NCI-H187 treated with DMSO at 0.1 percent for 48 hours (cell line): ENCODE measurements around the gene C20orf144.
A peak's percentile ranks its signal among the peaks of the same experiment; 100 is the strongest.

Source experiments
- DNase-seq: peaks from one replicate; lab custom pipeline; 2025; lab: John Stamatoyannopoulos, UW

The C20orf144 gene

GRCh38 chr20:33650111-33650752 lies 11.9 kb upstream of the C20orf144 start:
- no peak for DNase-seq

DNA sequence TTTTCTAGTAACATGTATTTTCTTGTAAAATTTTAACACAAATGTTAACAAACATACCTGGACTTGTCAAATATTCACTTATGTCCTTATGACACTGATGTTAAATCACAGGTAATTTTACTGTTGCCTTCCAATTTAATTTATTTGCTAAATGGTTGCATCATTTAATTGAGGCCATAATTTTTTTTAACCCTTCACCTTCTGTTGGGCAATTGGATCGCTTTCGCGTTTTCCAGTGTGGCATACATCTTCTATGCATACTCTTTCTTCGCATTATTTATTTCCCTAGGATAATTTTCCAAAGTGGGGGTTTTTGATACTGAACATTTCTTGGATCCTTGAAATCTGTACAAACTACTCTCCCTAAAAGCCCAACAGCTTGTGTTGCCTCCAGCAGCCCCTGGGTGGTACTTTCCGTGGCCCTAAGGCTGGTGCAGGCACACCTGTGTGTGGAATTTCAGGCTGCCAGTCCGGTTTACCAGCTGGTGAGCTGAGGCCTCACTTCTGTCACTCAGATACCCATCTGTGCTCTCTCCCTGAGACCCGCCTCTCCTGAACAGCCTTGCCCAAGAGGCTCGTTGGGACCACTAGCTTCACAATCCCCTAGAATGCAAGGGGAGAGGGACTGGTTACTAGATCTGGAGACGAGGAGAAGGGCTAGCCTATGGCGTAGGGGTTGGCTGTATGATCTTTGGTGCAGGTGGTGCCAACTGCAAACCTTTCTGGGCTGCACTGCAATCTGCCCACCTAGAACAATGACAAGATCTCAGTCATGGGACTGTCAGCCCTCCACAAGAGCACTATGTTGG lies 11.2 kb upstream of the C20orf144 start:
- DNase-seq, result no peak

- no peak for DNase-seq
Observed at GRCh38 chr20:33651562-33652048, 10.5 kb upstream of the C20orf144 start.

DNA sequence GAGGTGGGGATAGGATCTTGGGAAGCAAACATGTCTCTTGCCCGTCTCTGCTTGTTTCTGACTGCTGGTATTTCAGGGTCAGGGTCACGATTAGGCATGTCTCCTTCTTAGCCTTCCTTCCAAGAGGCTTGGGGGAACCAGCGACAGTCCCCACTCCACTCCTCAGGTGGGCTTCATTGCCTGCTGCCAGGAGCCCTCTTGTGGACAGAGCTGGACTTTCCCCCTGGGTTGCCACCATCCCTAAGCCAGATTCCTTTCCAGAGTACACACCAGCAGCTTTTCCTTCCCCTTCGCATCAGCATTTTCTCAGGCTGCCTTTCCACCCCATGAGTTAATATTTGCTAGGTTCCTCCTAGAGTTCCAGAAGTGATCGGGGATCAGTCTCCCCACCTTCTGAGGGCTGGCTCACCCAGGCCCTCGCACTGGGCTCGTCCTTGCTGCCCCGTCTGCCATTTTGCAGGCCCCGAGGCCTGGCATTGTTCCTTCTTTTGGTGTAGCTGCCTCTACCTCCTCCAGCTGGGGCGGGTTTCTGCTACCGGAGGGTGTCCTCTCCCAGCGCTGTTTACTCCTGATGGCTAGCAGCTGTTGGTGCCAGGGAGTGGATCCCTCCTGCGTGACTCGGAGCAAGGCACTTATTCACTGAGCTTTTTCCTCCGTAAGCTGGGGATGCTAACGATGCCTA lies 8.8 kb upstream of the C20orf144 start:
- peak; percentile 44 for DNase-seq

DNA sequence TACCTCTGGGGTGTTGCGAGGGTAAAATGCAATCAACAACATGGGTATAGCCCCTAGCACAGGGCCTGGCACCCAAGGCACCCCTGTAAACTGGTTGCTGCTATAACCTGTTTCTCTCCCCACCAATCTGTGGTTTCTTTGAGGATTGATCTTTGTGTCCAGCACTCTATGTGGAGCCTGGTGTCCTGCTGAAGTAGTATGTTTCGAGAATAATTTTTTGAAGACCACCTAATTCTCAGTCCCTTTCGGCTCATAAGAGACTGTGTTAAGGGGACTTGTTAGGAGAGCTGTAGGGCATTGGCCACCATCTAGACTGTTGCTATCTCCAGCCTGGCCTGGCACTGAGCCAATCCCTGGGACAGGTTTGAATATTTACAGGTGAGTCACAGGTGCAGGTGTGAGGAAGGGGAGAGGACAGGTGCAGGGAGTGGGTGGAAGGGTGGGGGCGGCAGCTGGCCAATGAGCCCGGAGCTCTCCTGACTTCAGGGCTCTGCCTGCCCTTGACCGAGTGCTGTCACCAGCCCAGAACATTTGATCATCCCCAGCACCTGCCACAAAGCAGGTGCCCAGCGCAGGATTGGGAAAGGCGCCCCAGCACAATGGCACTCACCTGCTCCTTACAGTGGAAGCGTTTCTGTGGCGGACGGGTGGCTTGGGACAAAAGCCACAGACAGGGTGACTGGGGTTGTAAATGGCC lies 8.1 kb upstream of the C20orf144 start:
- peak; percentile 97 for DNase-seq

- no peak for DNase-seq
Observed at GRCh38 chr20:33654680-33655161, 7.4 kb upstream of the C20orf144 start.

DNA sequence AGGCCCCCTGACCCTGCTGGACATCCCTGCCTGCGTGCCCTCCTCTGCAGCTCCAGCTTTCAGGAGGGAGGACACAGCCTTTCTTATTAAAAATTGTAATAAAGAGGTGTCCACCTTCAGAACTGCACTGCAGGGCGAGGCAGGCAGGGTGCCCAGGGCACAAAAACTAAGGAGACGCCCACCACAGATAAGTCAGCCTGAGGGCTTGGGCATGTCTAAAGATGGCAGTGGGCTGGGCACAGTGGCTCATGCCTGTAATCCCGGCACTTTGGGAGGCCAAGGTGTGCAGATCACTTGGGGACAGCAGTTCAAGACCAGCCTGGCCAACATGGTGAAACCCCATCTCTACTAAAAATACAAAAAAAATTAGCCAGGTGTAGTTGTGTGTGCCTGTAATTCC lies 7.0 kb upstream of the C20orf144 start:
- DNase-seq, result no peak

DNA sequence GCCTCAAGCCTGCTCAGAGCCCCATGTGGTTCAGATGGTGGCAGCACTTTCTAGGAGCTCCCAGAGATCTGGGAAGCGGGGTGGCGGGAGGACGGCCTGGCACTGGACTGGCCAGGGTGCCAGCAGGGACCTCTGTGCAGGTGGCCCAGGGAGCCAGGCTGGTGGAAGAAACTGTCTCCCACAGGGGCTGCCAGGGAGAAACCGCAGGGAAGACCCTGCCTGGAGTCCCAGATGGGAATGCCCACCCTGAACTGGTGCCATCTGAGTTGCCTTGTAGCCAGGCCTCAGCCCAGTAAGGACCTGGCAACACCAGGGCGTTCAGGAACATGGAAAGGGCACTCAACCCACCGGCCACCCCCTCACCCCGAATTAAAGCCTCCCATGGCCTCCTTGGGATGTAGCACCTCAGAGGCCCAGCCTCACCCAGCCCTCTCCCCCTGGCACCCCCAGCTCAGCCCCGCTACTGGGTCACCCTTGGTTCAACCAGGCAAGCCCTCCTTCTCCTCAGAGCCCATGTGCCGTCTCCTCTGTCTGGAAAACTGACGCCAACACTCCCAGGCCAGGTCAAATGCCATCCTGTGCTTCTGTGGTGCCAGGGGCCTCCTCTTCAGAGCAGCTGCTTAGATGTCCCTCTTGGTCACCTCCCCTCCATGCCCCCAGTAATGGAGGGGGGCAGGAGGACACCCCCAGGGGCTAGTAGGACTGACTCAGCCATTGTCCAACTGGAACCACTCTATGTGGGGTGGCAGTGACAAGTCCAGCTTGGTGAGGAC lies 5.9 kb upstream of the C20orf144 start:
- DNase-seq, result no peak

DNA sequence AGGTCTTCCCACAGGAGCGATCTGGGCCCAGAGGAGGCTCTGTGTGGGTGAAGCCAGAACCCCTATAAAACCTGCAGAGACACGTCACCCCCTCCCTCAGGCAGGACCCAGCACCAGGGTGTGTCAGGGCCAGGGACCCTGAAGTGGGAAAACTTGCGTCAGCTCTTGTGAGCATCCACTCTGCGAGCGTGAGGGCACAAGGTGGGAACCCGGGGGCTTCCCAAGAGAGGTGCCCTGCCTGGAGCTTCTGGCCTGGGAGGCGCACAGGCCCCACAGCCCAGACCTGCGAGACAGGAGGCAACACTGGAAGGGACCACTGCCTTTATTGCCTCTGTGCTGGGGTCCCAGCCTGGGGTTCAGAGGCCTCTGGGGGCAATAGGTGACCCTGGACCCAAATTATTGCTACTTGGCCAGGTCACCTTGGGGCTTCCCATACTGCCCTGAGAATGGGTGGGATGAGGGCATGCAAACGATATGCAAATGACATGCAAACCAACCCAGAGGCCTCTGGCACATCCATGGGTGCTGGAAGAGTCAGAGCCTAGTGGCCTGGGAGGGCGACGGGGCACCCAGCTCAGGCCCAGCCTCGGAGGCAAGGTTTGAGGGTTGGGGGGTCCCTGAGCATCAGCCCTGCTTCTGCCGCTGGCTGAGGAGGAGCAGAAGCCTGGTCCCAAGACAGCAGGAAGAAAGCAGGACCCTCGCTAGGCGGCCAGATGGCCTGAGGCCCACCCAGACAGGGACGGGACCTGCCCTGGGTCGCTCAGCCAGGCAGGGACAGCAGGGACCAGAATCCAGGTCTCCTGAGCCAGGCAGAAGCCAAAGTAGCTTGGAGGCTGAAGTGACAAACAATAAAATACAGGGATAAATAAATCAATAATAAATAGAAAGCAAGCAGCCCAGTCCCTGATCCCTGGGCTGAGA lies 5.1 kb upstream of the C20orf144 start:
- no peak for DNase-seq

GRCh38 chr20:33657704-33658095 lies 4.4 kb upstream of the C20orf144 start:
- DNase-seq, result no peak

DNA sequence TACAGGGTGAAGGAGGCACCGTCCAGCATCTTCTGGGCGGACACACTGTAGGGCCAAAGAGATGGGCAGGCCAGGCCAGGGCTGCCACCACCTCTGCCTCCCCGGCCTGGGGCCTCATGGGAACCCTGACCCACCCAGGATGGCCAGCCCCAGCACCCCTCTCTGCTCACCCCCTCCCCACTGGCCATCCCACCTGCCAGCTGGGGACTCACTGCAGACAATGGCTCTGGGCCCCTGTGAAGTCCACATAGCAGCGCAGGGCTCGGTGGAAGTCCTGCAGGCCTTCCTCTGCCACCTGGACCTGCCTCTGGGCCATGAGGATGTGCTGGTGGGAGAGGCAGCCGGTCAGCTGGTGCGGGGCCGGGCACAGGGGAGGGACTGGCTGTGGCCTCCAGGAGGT lies 3.6 kb upstream of the C20orf144 start:
- no peak for DNase-seq

- no peak for DNase-seq
Observed at GRCh38 chr20:33658929-33659328, 3.2 kb upstream of the C20orf144 start.

DNA sequence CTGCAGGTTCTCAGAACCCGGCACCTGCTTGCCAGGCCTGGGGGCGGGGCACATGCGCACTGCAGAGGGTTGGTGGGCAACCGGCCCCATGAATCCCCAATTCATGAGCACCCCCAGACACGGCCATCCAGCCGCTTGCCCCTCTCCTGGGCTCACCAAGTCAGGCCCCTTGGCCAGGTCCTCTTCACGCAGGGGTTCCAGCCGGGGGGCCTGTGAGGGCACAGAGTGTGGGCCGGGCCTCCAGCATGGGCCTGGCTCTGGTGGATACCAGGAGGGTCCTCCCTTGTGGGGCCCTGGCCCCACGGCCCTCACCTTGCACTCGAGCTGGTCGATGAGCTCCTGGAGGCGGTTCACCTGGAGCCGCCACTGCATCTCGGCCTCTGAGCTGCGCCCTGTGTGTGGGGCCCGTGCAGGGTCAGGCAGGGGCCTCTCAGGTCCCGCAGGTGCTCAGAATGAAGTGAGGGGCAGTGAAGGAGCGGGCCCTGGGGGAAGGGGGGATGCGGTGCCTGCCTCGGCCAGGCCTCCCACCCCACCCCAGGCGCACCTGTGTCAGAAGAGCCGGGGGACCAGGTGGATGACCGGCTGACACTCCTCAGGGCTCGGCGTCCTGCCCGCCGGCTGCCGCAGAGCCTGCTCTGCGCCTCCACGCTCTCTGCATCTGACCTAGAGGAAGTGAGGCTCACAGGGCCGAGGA lies 2.6 kb upstream of the C20orf144 start:
- DNase-seq, result no peak

DNA sequence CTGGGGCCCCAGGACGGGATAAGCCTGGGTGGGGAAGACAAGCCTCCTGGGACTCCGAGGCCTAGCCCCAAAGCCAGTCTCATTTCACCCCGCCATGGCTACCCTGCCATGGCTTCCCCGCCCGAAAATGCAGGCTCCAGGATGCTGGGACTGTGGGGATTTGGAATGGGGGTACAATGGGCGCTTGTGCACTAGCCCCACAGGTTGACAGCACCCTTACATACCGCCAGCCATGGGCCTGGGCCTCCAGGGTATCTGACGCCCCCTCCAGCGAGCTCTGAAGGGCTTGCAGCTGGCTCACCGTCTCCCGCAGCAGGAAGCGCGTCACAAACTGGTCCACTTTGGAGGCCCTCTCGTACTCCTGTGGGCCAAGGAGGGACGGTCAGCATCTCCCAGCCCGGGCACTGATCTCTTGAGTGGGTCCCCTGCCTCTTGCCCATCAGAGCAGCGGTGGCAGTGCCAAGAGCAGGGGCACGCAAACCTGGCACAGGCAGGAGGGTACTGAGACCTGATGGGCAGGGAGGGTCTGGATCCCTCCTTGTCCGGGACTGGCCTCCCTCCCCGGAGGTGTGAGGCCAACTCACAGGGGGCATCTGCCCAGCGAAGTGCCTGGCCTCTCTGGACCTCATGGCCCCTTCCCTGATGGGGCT lies 2.0 kb upstream of the C20orf144 start:
- DNase-seq, result no peak

GRCh38 chr20:33660685-33661058 lies 1.5 kb upstream of the C20orf144 start:
- no peak for DNase-seq

GRCh38 chr20:33663161-33664084 lies 1.3 kb downstream of the C20orf144 start:
- no peak for DNase-seq

GRCh38 chr20:33664085-33664761 lies 2.1 kb downstream of the C20orf144 start:
- DNase-seq, result no peak

DNA sequence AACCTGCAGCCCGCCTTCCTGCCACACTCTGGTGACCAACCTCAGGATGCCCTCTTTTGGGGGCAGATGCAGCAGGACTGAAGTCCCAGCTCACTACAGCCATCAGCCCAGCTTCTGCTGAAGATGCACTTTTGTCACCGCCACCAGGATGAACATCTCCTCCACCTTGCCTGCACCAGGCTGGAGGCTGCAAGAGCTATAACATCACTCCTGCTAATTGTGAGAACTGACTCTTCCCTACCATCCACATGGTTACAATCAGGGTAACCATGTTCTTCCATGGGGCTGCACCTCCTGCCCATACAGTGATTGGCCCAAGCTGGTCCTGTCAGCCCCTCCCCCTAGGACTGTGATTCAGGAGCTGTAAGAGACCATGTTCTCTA lies 2.6 kb downstream of the C20orf144 start:
- no peak for DNase-seq
